HG03442 (cell line): ENCODE data around the gene RALGDS.

ENCODE experiments used
- ATAC-seq: cut with Tn5 transposase; IDR thresholded peaks from one replicate; pipeline ENCODE4 v1.9.1; 2021; ENCODE audit warnings: mild to moderate bottlenecking, moderate library complexity; ENCODE audit not compliant: unreplicated experiment

Gene RALGDS

GRCh38 chr9:133137451-133138231, 16.6 kb upstream of the RALGDS start:
- ATAC-seq: no peak

GRCh38 chr9:133135146-133135745, 14.2 kb upstream of the RALGDS start:
- ATAC-seq: no peak

GRCh38 chr9:133134388-133135145, 13.5 kb upstream of the RALGDS start:
- ATAC-seq: no peak

- ATAC-seq: peak; percentile 83
These were observed 12.8 kb upstream of the RALGDS start for GRCh38 chr9:133133681-133134387.

- no peak for ATAC-seq
These were observed 11.1 kb upstream of the RALGDS start for GRCh38 chr9:133132174-133132573.

- no peak for ATAC-seq
These were observed 10.5 kb upstream of the RALGDS start for GRCh38 chr9:133131506-133131905.

GRCh38 chr9:133130685-133131244, 9.7 kb upstream of the RALGDS start:
- no peak for ATAC-seq

GRCh38 chr9:133129001-133129795, 8.2 kb upstream of the RALGDS start:
- no peak for ATAC-seq

GRCh38 chr9:133128152-133128551, 7.1 kb upstream of the RALGDS start:
- ATAC-seq: no peak

GRCh38 chr9:133127340-133127981, 6.4 kb upstream of the RALGDS start:
- no peak for ATAC-seq

GRCh38 chr9:133126697-133127339, 5.8 kb upstream of the RALGDS start:
- no peak for ATAC-seq

GRCh38 chr9:133125941-133126696, 5.1 kb upstream of the RALGDS start:
- no peak for ATAC-seq

GRCh38 chr9:133124907-133125275, 3.9 kb upstream of the RALGDS start:
- no peak for ATAC-seq

- ATAC-seq: no peak
These were observed 3.3 kb upstream of the RALGDS start for GRCh38 chr9:133124123-133124906.

GRCh38 chr9:133122935-133123611, 2.0 kb upstream of the RALGDS start:
- ATAC-seq: no peak

- ATAC-seq: no peak
These were observed 1.5 kb upstream of the RALGDS start for GRCh38 chr9:133122605-133122934.

GRCh38 chr9:133121915-133122550, 993 bp upstream of the RALGDS start:
- ATAC-seq: no peak
